ENCODE data around the gene ATG12. TPM values are rescaled to one million over a fixed set of nuclear protein-coding genes. Genes with fewer than 3 reads are reported as not detected.

The ATG12 gene
- total RNA-seq, 1 experiment from 2014 or later = 18.9 TPM

Other genes with a start within 250 kb of the ATG12 start
- 3.9 and 5.0 TPM in 2 replicates for gene TICAM2, start 239.1 kb downstream of the ATG12 start, total RNA-seq (2014; rRNA removed)
- gene TMED7, start 215.5 kb downstream of the ATG12 start, total RNA-seq (2014; rRNA removed) = 234 and 278 TPM in 2 replicates
- gene CDO1, start 24.9 kb downstream of the ATG12 start, total RNA-seq (2014; rRNA removed) = not detected in 2 replicates
- 32.7 and 48.2 TPM in 2 replicates for gene AP3S1, start 370 bp upstream of the ATG12 start, total RNA-seq (2014; rRNA removed)
- not detected in 2 replicates for gene LVRN, start 120.9 kb upstream of the ATG12 start, total RNA-seq (2014; rRNA removed)
- gene ARL14EPL, start 190.9 kb upstream of the ATG12 start, total RNA-seq (2014; rRNA removed) = not detected in 2 replicates
- gene COMMD10, start 243.5 kb upstream of the ATG12 start, total RNA-seq (2014; rRNA removed) = 8.8 and 17.7 TPM in 2 replicates

All from PC-3 (cell line).